ENCODE results near the gene TRIM2. TPM values are rescaled to one million over a fixed set of nuclear protein-coding genes. Genes with fewer than 3 reads are reported as not detected.
A peak's percentile ranks its signal among the peaks of the same experiment; 100 is the strongest.

TRIM2 gene
- total and polyA plus RNA-seq, 10 of the 15 experiments (the other 5 are each of a cell fraction or from before 2014, with no cell fraction given) = 0.06 to 0.19 (median 0.15) TPM; not detected in 3

- BruUV-seq (replicated peaks) = no TSS peak
- peak within 1 kb of the TSS; percentile 93 for H3K4me3 ChIP-seq
- no peak for TF ChIP-seq PKNOX1 (IDR thresholded peaks at IDR 0.05)
- no peak for TF ChIP-seq ZBTB4 (CRISPR knock-in tag; IDR thresholded peaks at IDR 0.05)
- TF ChIP-seq KAT2A (conservative IDR thresholded peaks at IDR 0.05; ENCODE audit: control insufficient read depth, low read depth, low read length) = no peak
- no peak for TF ChIP-seq NRF1 (conservative IDR thresholded peaks at IDR 0.05; ENCODE audit: low read depth, low read length)
- no peak for TF ChIP-seq PBX3 (IDR thresholded peaks at IDR 0.05; ENCODE audit: insufficient replicate concordance, low read depth, low read length)
- TF ChIP-seq TCF7 (IDR thresholded peaks at IDR 0.05; ENCODE audit: borderline replicate concordance) = no peak
- no peak for TF ChIP-seq IRF4 (IDR thresholded peaks at IDR 0.05; ENCODE audit: low read depth, low read length)
- no peak for TF ChIP-seq NFXL1 (IDR thresholded peaks at IDR 0.05; ENCODE audit: borderline replicate concordance)
- TF ChIP-seq TAF1 (IDR thresholded peaks at IDR 0.05; ENCODE audit: borderline replicate concordance, low read depth, low read length) = 0 out of 2 replicates have a peak, but pooled peaks have one; percentile 13
- TF ChIP-seq RAD51 (IDR thresholded peaks at IDR 0.05) = no peak
- TF ChIP-seq POU2F2 (IDR thresholded peaks at IDR 0.05; ENCODE audit: borderline replicate concordance, low read depth, low read length) = 0 out of 3 replicates have a peak, but pooled peaks have one; percentile 13
- TF ChIP-seq SUPT20H (IDR thresholded peaks at IDR 0.05; ENCODE audit: borderline replicate concordance, control insufficient read depth, low read depth, low read length) = no peak
- no peak for TF ChIP-seq ZNF24 (IDR thresholded peaks at IDR 0.05)
- no peak for TF ChIP-seq ZNF207 (IDR thresholded peaks at IDR 0.05; ENCODE audit: borderline replicate concordance)
- no peak for TF ChIP-seq CHD4 (IDR thresholded peaks at IDR 0.05)
- peak in 1 of 2 experiments; percentile 44; a peak in 1 of 4 replicates for TF ChIP-seq SRF (IDR thresholded peaks at IDR 0.05; ENCODE audit: low read depth in 2 of 2, low read length in 2 of 2)
Observed at GRCh38 chr4:153344131-153345011, 140.1 kb downstream of the TRIM2 start, which contains the start of gene MND1. Gene MND1 (plus strand): TSS chr4:153344688. CDS start chr4:153344738, 50 bp downstream.

More at GRCh38 chr4:153344131-153345011, 140.1 kb downstream of the TRIM2 start, which contains the start of gene MND1:
- peak within 1 kb of the TSS; percentile 77 for H3K9ac ChIP-seq (ENCODE audit: control insufficient read depth, insufficient read depth, low read length)
- FAIRE-seq (no peak), ATAC-seq (peak; percentile 90), DNase-seq (ENCODE audit: low read depth, low spot score) (no peak)
- WGBS (ENCODE audit: insufficient coverage, insufficient replicate concordance, low lambda C conversion rate, missing lambda C conversion rate) = under 1% methylated on average over 65 of the region's 86 CpGs
- H3K27me3 ChIP-seq (replicated peaks in 1 of 2; ENCODE audit: control insufficient read depth in 2 of 2, insufficient read depth in 2 of 2, low read length in 1 of 2) = no peaks in the 10 kb centered on the region
- intact Hi-C loops (cut with micrococcal nuclease; ENCODE audit: unreplicated experiment) = loop anchor here (1.0 to 5.0 kb wide), 6 partner anchors 89 to 406 kb away; no protein-coding TSS in a partner anchor
- peaks cover 46% of the 10 kb centered on the region for H3K79me2 ChIP-seq (ENCODE audit: control insufficient read depth, insufficient read depth, low read length)
- ChIA-PET RAD21 (ENCODE audit: unreplicated experiment) (interaction anchor here (1.5 to 8.4 kb wide), 6 partner anchors 89 to 304 kb away, joined by 3 to 77 read pairs (median 12); partner anchors contain the start of gene TMEM131L), CTCF (interaction anchor here (0.6 to 10.4 kb wide), 26 partner anchors 9 to 777 kb away, joined by 3 to 142 read pairs (median 4); no protein-coding TSS in a partner anchor), POLR2A (interaction anchor here (0.6 kb wide), 1 partner anchor 1036 kb away, joined by 4 read pairs; no protein-coding TSS in a partner anchor), SMC1A (ENCODE audit: uncharacterized antibody, unreplicated experiment) (interaction anchor here (0.6 to 7.9 kb wide), 10 partner anchors 9 to 405 kb away, joined by 3 to 97 read pairs (median 6); no protein-coding TSS in a partner anchor)
- peak within 1 kb of the TSS; percentile 49 for H3K4me2 ChIP-seq (ENCODE audit: control insufficient read depth, insufficient read depth)
- H4K20me1 ChIP-seq (ENCODE audit: control insufficient read depth, insufficient read depth) = no peaks in the 10 kb centered on the region; the same call in 1 of the 2 replicates
- H2AFZ ChIP-seq (ENCODE audit: control insufficient read depth, low read depth, low read length) = peak within 1 kb of the TSS; percentile 89
- no peaks in the 10 kb centered on the region for H3K36me3 ChIP-seq (ENCODE audit: control insufficient read depth in 2 of 2, insufficient read depth in 2 of 2, low read length in 1 of 2)
- peaks cover 22% of the 10 kb centered on the region; the same call in 1 of the 2 replicates for H3K4me1 ChIP-seq (ENCODE audit: control insufficient read depth, insufficient read depth, low read length)
- H3K27ac ChIP-seq (ENCODE audit: control insufficient read depth, insufficient read depth) = peak within 1 kb of the TSS; percentile 76
- H3K9me3 ChIP-seq (replicated peaks; ENCODE audit: control insufficient read depth, insufficient read depth, low read length) = no peaks in the 10 kb centered on the region; the same call in 2 of the 3 replicates
- in situ Hi-C loops (cut with MboI) = loop anchor here (5.0 to 10.0 kb wide), 3 partner anchors 228 to 400 kb away; no protein-coding TSS in a partner anchor
